HUES64 (cell line): Measurements from ENCODE around the gene UGT1A8.
"Not testable (repeated sequence)": the region's sequence is repeated elsewhere in the genome, so short reads cannot be mapped to it uniquely, and the experiment has no call there.

Experiments used
- H3K27ac ChIP-seq: 2 replicates; pipeline ENCODE4 v1.7.0; 2013; ENCODE audit warnings: low read depth, low read length, inconsistent platforms
- H3K27me3 ChIP-seq: 2 replicates; pipeline ENCODE4 v1.6.1; 2013; ENCODE audit warnings: mild to moderate bottlenecking, low read length; ENCODE audit not compliant: insufficient read depth
- H3K36me3 ChIP-seq: 2 replicates; pipeline ENCODE4 v1.6.1; 2013; ENCODE audit warnings: mild to moderate bottlenecking, low read length; ENCODE audit not compliant: insufficient read depth
- H3K4me1 ChIP-seq: 2 replicates; pipeline ENCODE4 v1.6.1; 2013; ENCODE audit warnings: mild to moderate bottlenecking, low read length, moderate library complexity; ENCODE audit not compliant: insufficient read depth
- H3K4me3 ChIP-seq: 2 replicates; pipeline ENCODE4 v1.5.1; 2013; ENCODE audit warnings: mild to moderate bottlenecking, low read length, moderate library complexity
- H3K9ac ChIP-seq: 2 replicates; pipeline ENCODE4 v1.6.1; 2013; ENCODE audit warnings: mild to moderate bottlenecking, low read depth, low read length
- H3K9me3 ChIP-seq: 2 replicates; pipeline ENCODE4 v1.6.1; 2013; ENCODE audit warnings: low read depth, low read length; ENCODE audit not compliant: insufficient read depth
- WGBS: fragments of 150-250, 120-280 bp; methylation state at CpG from one replicate; pipeline ENCODE4 v1.1.7; 2013; ENCODE audit warnings: missing lambda C conversion rate; 5-methylcytosine and 5-hydroxymethylcytosine counted together

The UGT1A8 gene

DNA sequence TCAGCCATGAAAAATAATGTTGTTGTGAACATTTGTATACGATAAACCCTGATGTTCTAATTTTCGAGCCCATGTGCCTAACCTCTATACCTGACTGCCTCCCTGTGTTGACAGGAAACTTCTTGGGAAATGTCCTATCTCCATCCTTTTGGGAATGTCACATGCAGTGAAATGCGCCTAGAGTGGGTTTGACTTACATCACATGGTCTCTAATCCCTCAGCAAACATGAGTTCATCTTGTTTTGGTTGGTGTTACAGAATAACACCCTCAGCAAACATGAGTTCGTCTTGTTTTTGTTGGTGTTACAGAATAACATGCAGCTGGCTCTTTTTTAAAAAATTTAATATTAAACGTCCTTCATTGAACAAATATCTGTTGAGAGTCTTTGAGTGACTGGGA lies 70.9 kb downstream of the UGT1A8 start:
- WGBS: 99% methylated on average over 3 of the region's 5 CpGs
- H3K4me1 ChIP-seq: no peaks in the 10 kb centered on the region; the same call in 1 of the 2 replicates
- no peaks in the 10 kb centered on the region for H3K36me3 ChIP-seq
- H3K9ac ChIP-seq: no peak overlapping the region
- H3K9me3 ChIP-seq: no peaks in the 10 kb centered on the region
- no peaks in the 10 kb centered on the region for H3K27me3 ChIP-seq
- no peak overlapping the region for H3K4me3 ChIP-seq
- H3K27ac ChIP-seq: no peak overlapping the region

DNA sequence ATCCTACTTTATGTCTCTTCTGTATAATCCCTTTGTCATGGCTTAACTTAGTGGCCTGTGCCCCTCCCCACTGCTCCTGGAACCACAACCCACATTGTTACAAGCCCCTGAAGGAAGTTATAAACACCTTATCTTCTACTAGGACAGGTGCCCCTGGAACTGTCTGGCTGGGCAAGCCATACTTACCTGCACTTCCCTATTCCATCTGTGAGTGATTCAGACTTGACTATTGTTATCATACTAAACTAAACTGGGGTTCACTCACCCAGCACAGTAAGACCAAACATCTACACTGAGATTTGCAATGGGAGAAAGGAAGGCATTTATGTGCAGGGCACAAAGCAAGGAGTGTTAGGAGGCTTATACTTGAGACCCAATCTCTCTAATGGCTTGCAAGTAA lies 71.6 kb downstream of the UGT1A8 start:
- Histone ChIP-seq H3K9me3 (no peaks in the 10 kb centered on the region), H3K36me3 (no peaks in the 10 kb centered on the region), H3K4me1 (no peaks in the 10 kb centered on the region; the same call in 1 of the 2 replicates), H3K27me3 (no peaks in the 10 kb centered on the region), H3K9ac (no peak overlapping the region), H3K27ac (no peak overlapping the region), H3K4me3 (no peak overlapping the region)

- no peak overlapping the region for H3K27ac ChIP-seq
- no peaks in the 10 kb centered on the region; the same call in 1 of the 2 replicates for H3K4me1 ChIP-seq
- no peak overlapping the region for H3K9ac ChIP-seq
- H3K36me3 ChIP-seq: no peaks in the 10 kb centered on the region
- H3K4me3 ChIP-seq: no peak overlapping the region
- H3K27me3 ChIP-seq: no peaks in the 10 kb centered on the region
- no peaks in the 10 kb centered on the region for H3K9me3 ChIP-seq
- 64% methylated on average over 3 of the region's 3 CpGs for WGBS
Measured at GRCh38 chr2:233689501-233689900, 72.1 kb downstream of the UGT1A8 start.

DNA sequence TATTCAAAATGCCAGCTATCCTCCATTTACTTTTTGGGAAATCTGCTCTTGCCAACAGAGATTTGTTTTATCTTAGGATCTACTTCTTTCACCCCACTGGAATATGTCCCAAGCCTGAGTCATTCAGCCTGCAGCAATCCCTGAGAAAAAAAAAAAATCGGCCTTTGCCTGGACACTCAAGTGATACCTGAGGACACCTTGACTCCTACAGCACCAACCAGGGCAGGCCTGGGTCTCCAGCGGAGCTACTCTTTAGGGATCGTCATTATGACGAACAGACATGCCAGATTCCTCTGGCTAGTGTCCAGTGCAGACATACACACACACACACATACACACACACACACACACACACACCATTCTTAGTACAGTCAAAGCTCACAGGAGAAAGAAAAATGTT lies 73.0 kb downstream of the UGT1A8 start:
- no peaks in the 10 kb centered on the region; the same call in 1 of the 2 replicates for H3K4me1 ChIP-seq
- WGBS: 93% methylated on average over 4 of the region's 4 CpGs
- H3K27me3 ChIP-seq: no peaks in the 10 kb centered on the region
- no peaks in the 10 kb centered on the region for H3K36me3 ChIP-seq
- no peak overlapping the region for H3K9ac ChIP-seq
- H3K27ac ChIP-seq: no peak overlapping the region
- H3K9me3 ChIP-seq: no peaks in the 10 kb centered on the region
- H3K4me3 ChIP-seq: no peak overlapping the region

GRCh38 chr2:233691443-233692433 lies 74.3 kb downstream of the UGT1A8 start:
- no peaks in the 10 kb centered on the region for H3K27me3 ChIP-seq
- 81% methylated on average over 10 of the region's 11 CpGs for WGBS
- H3K4me3 ChIP-seq: no peak overlapping the region
- H3K27ac ChIP-seq: no peak overlapping the region
- H3K36me3 ChIP-seq: no peaks in the 10 kb centered on the region
- H3K4me1 ChIP-seq: no peaks in the 10 kb centered on the region; the same call in 1 of the 2 replicates
- no peak overlapping the region for H3K9ac ChIP-seq
- H3K9me3 ChIP-seq: no peaks in the 10 kb centered on the region

DNA sequence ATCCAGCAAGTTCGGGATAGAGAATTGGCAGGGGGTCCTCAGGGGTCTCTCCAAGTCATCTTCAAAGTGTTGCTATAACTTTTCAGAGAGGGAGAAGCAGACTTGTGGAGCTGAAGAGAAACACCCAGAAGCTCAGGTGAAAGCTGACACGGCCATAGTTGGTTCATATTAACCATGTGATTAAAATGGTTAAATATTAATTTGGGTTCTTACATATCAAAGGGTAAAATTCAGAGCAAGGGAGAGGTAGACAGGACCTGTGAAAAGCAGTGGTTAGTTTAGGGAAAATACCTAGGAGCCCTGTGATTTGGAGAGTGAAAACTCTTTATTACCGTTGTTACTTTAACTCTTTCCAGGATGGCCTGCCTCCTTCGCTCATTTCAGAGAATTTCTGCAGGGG lies 75.2 kb downstream of the UGT1A8 start, which contains the start of gene UGT1A6:
UGT1A6 (plus strand) TSS at position 243 of the 400 bp plus-strand sequence; CDS start at position 358, 115 bp downstream.
- 95% methylated on average over 4 of the region's 4 CpGs for WGBS
- no peaks in the 10 kb centered on the region for H3K9me3 ChIP-seq
- H3K4me3 ChIP-seq: no peak within 1 kb of the TSS
- H3K27ac ChIP-seq: no peak within 1 kb of the TSS
- no peaks in the 10 kb centered on the region for H3K27me3 ChIP-seq
- no peak within 1 kb of the TSS for H3K9ac ChIP-seq
- H3K36me3 ChIP-seq: no peaks in the 10 kb centered on the region
- no peaks in the 10 kb centered on the region; the same call in 1 of the 2 replicates for H3K4me1 ChIP-seq

GRCh38 chr2:233693963-233694362 lies 76.5 kb downstream of the UGT1A8 start:
- WGBS: 79% methylated on average over 6 of the region's 6 CpGs
- H3K9me3 ChIP-seq: no peaks in the 10 kb centered on the region

DNA sequence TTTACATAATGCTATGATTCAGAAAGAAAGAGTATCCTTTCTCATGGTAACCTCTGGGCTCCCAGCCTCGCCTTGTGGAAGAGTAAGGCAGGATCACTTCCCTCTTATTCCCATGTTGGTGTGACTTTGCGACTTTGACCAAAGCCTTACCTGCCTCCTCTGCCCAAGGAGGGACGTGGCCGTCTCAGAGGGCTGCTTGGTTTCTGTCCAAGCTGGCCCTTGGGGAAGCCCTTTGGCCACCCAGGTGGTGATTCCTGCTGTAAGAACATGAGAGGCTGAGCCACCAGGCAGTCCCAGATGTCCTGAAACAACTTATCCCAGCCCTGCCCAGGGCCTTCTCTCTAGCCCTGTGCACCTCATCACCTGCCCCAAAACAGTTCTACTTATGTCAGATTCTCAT lies 81.3 kb downstream of the UGT1A8 start:
- Histone ChIP-seq H3K9me3 (no peaks in the 10 kb centered on the region), H3K36me3 (no peaks in the 10 kb centered on the region), H3K27ac (no peak overlapping the region), H3K4me3 (no peak overlapping the region), H3K27me3 (no peaks in the 10 kb centered on the region), H3K4me1 (peaks cover 7% of the 10 kb centered on the region; the same call in 1 of the 2 replicates), H3K9ac (no peak overlapping the region)
- WGBS: 84% methylated on average over 4 of the region's 4 CpGs

More at GRCh38 chr2:233693963-233694362, 76.5 kb downstream of the UGT1A8 start:
- Histone ChIP-seq H3K9ac (no peak overlapping the region), H3K4me3 (no peak overlapping the region), H3K4me1 (no peaks in the 10 kb centered on the region; the same call in 1 of the 2 replicates), H3K36me3 (no peaks in the 10 kb centered on the region), H3K27ac (no peak overlapping the region), H3K27me3 (no peaks in the 10 kb centered on the region)

GRCh38 chr2:233699424-233700027 lies 82.1 kb downstream of the UGT1A8 start:
- Histone ChIP-seq H3K4me3 (no peak overlapping the region), H3K9me3 (no peaks in the 10 kb centered on the region), H3K9ac (peak overlapping the region; percentile 60; the same call in 1 of the 2 replicates), H3K4me1 (peaks cover 7% of the 10 kb centered on the region; the same call in 1 of the 2 replicates), H3K27ac (peak overlapping the region; percentile 79), H3K27me3 (no peaks in the 10 kb centered on the region), H3K36me3 (no peaks in the 10 kb centered on the region)
- whole genome bisulfite sequencing: 97% methylated on average over 5 of the region's 8 CpGs

DNA sequence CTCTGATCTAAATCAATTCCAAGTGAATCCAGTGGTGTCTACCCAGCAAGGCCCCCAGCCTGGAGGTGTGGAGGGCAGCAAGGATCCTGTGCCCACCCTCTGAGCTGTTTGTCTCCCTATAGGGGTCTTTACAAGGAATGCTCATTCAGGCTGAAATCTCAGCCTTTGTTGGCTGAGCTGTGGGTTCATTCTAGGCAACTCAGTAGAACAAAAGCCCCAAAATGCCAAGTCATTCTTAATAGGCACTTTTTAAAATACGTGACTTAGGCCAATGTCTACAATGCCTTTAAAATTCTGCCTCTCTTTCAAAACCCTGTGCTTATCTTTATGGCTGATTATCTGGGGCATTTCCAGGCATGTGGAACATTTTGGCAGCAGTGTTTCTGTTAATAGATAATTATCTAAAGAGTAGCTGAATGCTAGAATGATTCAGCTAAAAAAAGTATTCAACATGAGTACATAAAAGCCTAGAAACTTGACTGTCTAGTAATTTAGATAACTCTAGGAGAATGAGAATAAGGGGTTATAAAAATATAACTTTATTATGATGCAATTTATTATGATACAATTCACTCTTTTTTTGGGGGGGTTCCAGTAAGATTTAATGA lies 82.7 kb downstream of the UGT1A8 start:
- WGBS: 69% methylated on average over 1 of the region's 1 CpG
- H3K27me3 ChIP-seq: no peaks in the 10 kb centered on the region
- no peak overlapping the region for H3K4me3 ChIP-seq
- peak overlapping the region; percentile 79 for H3K27ac ChIP-seq
- H3K9ac ChIP-seq: peak overlapping the region; percentile 60; the same call in 1 of the 2 replicates
- H3K36me3 ChIP-seq: no peaks in the 10 kb centered on the region
- H3K9me3 ChIP-seq: no peaks in the 10 kb centered on the region
- peaks cover 7% of the 10 kb centered on the region; the same call in 1 of the 2 replicates for H3K4me1 ChIP-seq

DNA sequence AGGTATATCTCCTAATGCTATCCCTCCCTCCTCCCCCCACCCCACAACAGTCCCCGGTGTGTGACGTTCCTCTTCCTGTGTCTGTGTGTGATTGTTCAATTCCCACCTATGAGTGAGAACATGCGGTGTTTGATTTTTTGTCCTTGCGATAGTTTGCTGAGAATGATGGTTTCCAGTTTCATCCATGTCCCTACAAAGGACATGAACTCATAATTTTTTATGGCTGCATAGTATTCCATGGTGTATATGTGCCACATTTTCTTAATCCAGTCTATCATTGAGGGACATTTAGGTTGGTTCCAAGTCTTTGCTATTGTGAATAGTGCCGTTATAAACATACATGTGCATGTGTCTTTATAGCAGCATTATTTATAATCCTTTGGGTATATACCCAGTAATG lies 83.4 kb downstream of the UGT1A8 start:
- not testable (repeated sequence) for H3K9ac ChIP-seq, H3K27me3 ChIP-seq, H3K9me3 ChIP-seq, H3K4me1 ChIP-seq, H3K27ac ChIP-seq, H3K4me3 ChIP-seq, H3K36me3 ChIP-seq
- 80% methylated on average over 1 of the region's 5 CpGs for whole genome bisulfite sequencing
